ENCODE results near the gene CDK12. TPM values are rescaled to one million over a fixed set of nuclear protein-coding genes. Genes with fewer than 3 reads are reported as not detected.

The CDK12 gene
- total RNA-seq, 1 donor from 2014 or later = 63.0 TPM

GRCh38 chr17:39507511-39507910, 46.2 kb downstream of the CDK12 start:
- Mint-ChIP-seq H3K9me3 (ENCODE audit: unreplicated experiment) (no peaks in the 10 kb centered on the region), H3K36me3 (ENCODE audit: low read depth, unreplicated experiment) (peaks cover 45% of the 10 kb centered on the region), H3K27ac (ENCODE audit: unreplicated experiment) (no peak overlapping the region), H3K4me3 (ENCODE audit: unreplicated experiment) (no peak overlapping the region), H3K4me1 (ENCODE audit: unreplicated experiment) (no peaks in the 10 kb centered on the region), H3K27me3 (ENCODE audit: unreplicated experiment) (no peaks in the 10 kb centered on the region)
- TF ChIP-seq CTCF (IDR thresholded peaks at IDR 0.05; ENCODE audit: unreplicated experiment) = no peak
- DNase-seq (ENCODE audit: low spot score) = no peak

- no peak for DNase-seq (ENCODE audit: low spot score)
- no peak overlapping the region for H3K4me3 Mint-ChIP-seq (ENCODE audit: unreplicated experiment)
- H3K9me3 Mint-ChIP-seq (ENCODE audit: unreplicated experiment) = no peaks in the 10 kb centered on the region
- no peaks in the 10 kb centered on the region for H3K27me3 Mint-ChIP-seq (ENCODE audit: unreplicated experiment)
- no peak overlapping the region for H3K27ac Mint-ChIP-seq (ENCODE audit: unreplicated experiment)
- no peak for TF ChIP-seq CTCF (IDR thresholded peaks at IDR 0.05; ENCODE audit: unreplicated experiment)
- peaks cover 39% of the 10 kb centered on the region for H3K36me3 Mint-ChIP-seq (ENCODE audit: low read depth, unreplicated experiment)
- no peaks in the 10 kb centered on the region for H3K4me1 Mint-ChIP-seq (ENCODE audit: unreplicated experiment)
These were observed 47.7 kb downstream of the CDK12 start for GRCh38 chr17:39508987-39509386.

- Mint-ChIP-seq H3K36me3 (ENCODE audit: low read depth, unreplicated experiment) (peaks cover 33% of the 10 kb centered on the region), H3K4me1 (ENCODE audit: unreplicated experiment) (peaks cover 3% of the 10 kb centered on the region), H3K9me3 (ENCODE audit: unreplicated experiment) (no peaks in the 10 kb centered on the region), H3K27me3 (ENCODE audit: unreplicated experiment) (no peaks in the 10 kb centered on the region), H3K4me3 (ENCODE audit: unreplicated experiment) (no peak overlapping the region), H3K27ac (ENCODE audit: unreplicated experiment) (peak overlapping the region; percentile 27)
- no peak for DNase-seq (ENCODE audit: low spot score)
- no peak for TF ChIP-seq CTCF (IDR thresholded peaks at IDR 0.05; ENCODE audit: unreplicated experiment)
These were observed 52.0 kb downstream of the CDK12 start for GRCh38 chr17:39513309-39513708.

- Mint-ChIP-seq H3K27me3 (ENCODE audit: unreplicated experiment) (no peaks in the 10 kb centered on the region), H3K36me3 (ENCODE audit: low read depth, unreplicated experiment) (peaks cover 33% of the 10 kb centered on the region), H3K4me1 (ENCODE audit: unreplicated experiment) (peaks cover 3% of the 10 kb centered on the region), H3K4me3 (ENCODE audit: unreplicated experiment) (no peak overlapping the region), H3K27ac (ENCODE audit: unreplicated experiment) (no peak overlapping the region), H3K9me3 (ENCODE audit: unreplicated experiment) (no peaks in the 10 kb centered on the region)
- no peak for TF ChIP-seq CTCF (IDR thresholded peaks at IDR 0.05; ENCODE audit: unreplicated experiment)
- DNase-seq (ENCODE audit: low spot score) = no peak
These were observed 52.6 kb downstream of the CDK12 start for GRCh38 chr17:39513915-39514314.

- no peak for DNase-seq (ENCODE audit: low spot score)
- Mint-ChIP-seq H3K36me3 (ENCODE audit: low read depth, unreplicated experiment) (peaks cover 13% of the 10 kb centered on the region), H3K4me3 (ENCODE audit: unreplicated experiment) (no peak overlapping the region), H3K27me3 (ENCODE audit: unreplicated experiment) (no peaks in the 10 kb centered on the region), H3K4me1 (ENCODE audit: unreplicated experiment) (peaks cover 3% of the 10 kb centered on the region), H3K27ac (ENCODE audit: unreplicated experiment) (peak overlapping the region; percentile 90), H3K9me3 (ENCODE audit: unreplicated experiment) (no peaks in the 10 kb centered on the region)
- no peak for TF ChIP-seq CTCF (IDR thresholded peaks at IDR 0.05; ENCODE audit: unreplicated experiment)
These were observed 55.9 kb downstream of the CDK12 start for GRCh38 chr17:39517224-39517623.
